HCEC 1CT (cell line): Measurements from ENCODE around the gene DLX3.

Source experiments
- DNase-seq: peaks from one replicate; pipeline ENCODE4 v3.0.0-alpha.2; 2017

The DLX3 gene

GRCh38 chr17:49991409-49991808, 3.6 kb downstream of the DLX3 start:
- no peak for DNase-seq

- DNase-seq = no peak
Observed at GRCh38 chr17:49990921-49991320, 4.1 kb downstream of the DLX3 start.

- DNase-seq = no peak
Observed at GRCh38 chr17:49990331-49990730, 4.7 kb downstream of the DLX3 start.

GRCh38 chr17:49989518-49989880, 5.5 kb downstream of the DLX3 start:
- no peak for DNase-seq

GRCh38 chr17:49987681-49988441, 7.2 kb downstream of the DLX3 start:
- DNase-seq = no peak

GRCh38 chr17:49987290-49987585, 7.8 kb downstream of the DLX3 start:
- no peak for DNase-seq

- no peak for DNase-seq
Observed at GRCh38 chr17:49986396-49987289, 8.4 kb downstream of the DLX3 start.

- DNase-seq = no peak
Observed at GRCh38 chr17:49985310-49985990, 9.6 kb downstream of the DLX3 start.

GRCh38 chr17:49984776-49985175, 10.2 kb downstream of the DLX3 start:
- no peak for DNase-seq

GRCh38 chr17:49984283-49984682, 10.7 kb downstream of the DLX3 start:
- no peak for DNase-seq

GRCh38 chr17:49980703-49981197, 14.3 kb downstream of the DLX3 start:
- DNase-seq = no peak

- DNase-seq = no peak
Observed at GRCh38 chr17:49979748-49980479, 15.1 kb downstream of the DLX3 start.

- no peak for DNase-seq
Observed at GRCh38 chr17:49978501-49978900, 16.5 kb downstream of the DLX3 start.

- no peak for DNase-seq
Observed at GRCh38 chr17:49977463-49978389, 17.3 kb downstream of the DLX3 start.

GRCh38 chr17:49976828-49977202, 18.2 kb downstream of the DLX3 start:
- DNase-seq = no peak

- no peak for DNase-seq
Observed at GRCh38 chr17:49976163-49976827, 18.7 kb downstream of the DLX3 start.

- DNase-seq = no peak
Observed at GRCh38 chr17:49975531-49975930, 19.5 kb downstream of the DLX3 start.

GRCh38 chr17:49973271-49973615, 21.8 kb downstream of the DLX3 start:
- no peak for DNase-seq

GRCh38 chr17:49972486-49973270, 22.3 kb downstream of the DLX3 start:
- no peak for DNase-seq

GRCh38 chr17:49971848-49972485, 23.1 kb downstream of the DLX3 start:
- no peak for DNase-seq
